K562 (cell line): ENCODE results near the gene WWOX. TPM values are rescaled to one million over a fixed set of nuclear protein-coding genes. Genes with fewer than 3 reads are reported as not detected.

Experiments used
- ATAC-seq: fragments of 200-7000 bp; cut with Tn5 transposase; 3 replicates; pipeline ENCODE4 v1.9.1; 2020; ENCODE audit warnings: moderate library complexity
- BruUV-seq: library from RNA; stranded (reverse); fragments of 400-500 nt; replicated peaks from 2 replicates; lab custom pipeline; 2021; lab: Mats Ljungman, UMichigan
- CTCF ChIA-PET: fragments of 300-600 bp; formaldehyde crosslinking; extraction: SDS; loops from one replicate; lab custom pipeline; 2021; ENCODE audit warnings: low intra/inter-chr PET ratio; lab: Yijun Ruan, JAX
- POLR2A ChIA-PET: fragments of 300-600, 350-650 bp; sonication (Branson Sonifier 250); formaldehyde crosslinking; extraction: SDS; loops from one replicate; lab custom pipeline; 2021; ENCODE audit warnings: antibody characterized with exemption, inconsistent platforms; lab: Yijun Ruan, JAX
- DNase-seq, 4 experiments: peaks; one replicate each; pipeline versions ENCODE4 v3.0.0 to v3.0.0-alpha.2; 2011 to 2018; ENCODE audit warnings: low spot score in 3 of 4, mixed read lengths in 3 of 4; ENCODE audit errors: extremely low read depth in 1 of 4
- FAIRE-seq: peaks from 2 replicates; lab custom pipeline; 2011; peaks lifted over from hg19 to GRCh38; lab: Jason Lieb, UNC
- H2AFZ ChIP-seq: 2 replicates; pipeline ENCODE4 v1.6.0; 2011; ENCODE audit warnings: low read depth, low read length, control low read depth, inconsistent platforms
- H3K27ac ChIP-seq: fragments of 200-600 bp; 3 replicates; pipeline ENCODE4 v1.8.0; 2011; ENCODE audit warnings: low read depth, mild to moderate bottlenecking, control low read depth, inconsistent platforms, low read length, moderate library complexity, mixed read lengths; ENCODE audit errors: extremely low read depth
- H3K27me3 ChIP-seq, 2 experiments: fragments of 300-600 bp in 1 of 2; 2 replicates in 1 of 2; 3 replicates in 1 of 2; pipeline versions ENCODE4 v1.6.0 to v1.8.0; 2011; ENCODE audit warnings: inconsistent platforms in 2 of 2, low read length in 2 of 2, mild to moderate bottlenecking in 1 of 2, mixed read lengths in 1 of 2, moderate library complexity in 1 of 2; ENCODE audit not compliant: control insufficient read depth in 2 of 2, insufficient read depth in 2 of 2
- H3K36me3 ChIP-seq: fragments of 300-600 bp; 3 replicates; pipeline ENCODE4 v1.8.0; 2011; ENCODE audit warnings: mild to moderate bottlenecking, low read length, inconsistent platforms; ENCODE audit not compliant: control insufficient read depth, insufficient read depth
- H3K4me1 ChIP-seq, 2 experiments: fragments of 200-600 bp in 1 of 2; replicated peaks in 1 of 2; 2 replicates in 1 of 2; 3 replicates in 1 of 2; pipeline versions ENCODE4 v1.5.1 to v1.8.0; 2011; ENCODE audit warnings: inconsistent platforms in 2 of 2, low read length in 2 of 2, mild to moderate bottlenecking in 1 of 2, mixed read lengths in 1 of 2, moderate library complexity in 1 of 2; ENCODE audit not compliant: control insufficient read depth in 2 of 2, insufficient read depth in 2 of 2
- H3K4me2 ChIP-seq: 2 replicates; pipeline ENCODE4 v1.6.1; 2011; ENCODE audit warnings: low read length, control low read depth, inconsistent platforms, mixed read lengths; ENCODE audit not compliant: insufficient read depth
- H3K4me3 ChIP-seq: fragments of 200-600 bp; sonication (generic), shearing (Covaris generic); 2 replicates; pipeline ENCODE4 v1.5.1; 2016; ENCODE audit warnings: control low read depth, inconsistent platforms
- H3K79me2 ChIP-seq: fragments of 200-600 bp; 3 replicates; pipeline ENCODE4 v1.8.0; 2011; ENCODE audit warnings: low read length, inconsistent platforms; ENCODE audit not compliant: control insufficient read depth, insufficient read depth
- H3K9ac ChIP-seq, 2 experiments: 2 replicates each; pipeline versions ENCODE4 v1.6.0 to v1.6.1; 2011; ENCODE audit warnings: low read depth in 2 of 2, low read length in 2 of 2, control low read depth in 1 of 2, inconsistent platforms in 1 of 2, mild to moderate bottlenecking in 1 of 2, mixed read lengths in 1 of 2; ENCODE audit not compliant: insufficient read depth in 1 of 2
- H3K9me1 ChIP-seq: one replicate; pipeline ENCODE4 v1.6.0; 2011; ENCODE audit warnings: inconsistent platforms, mild to moderate bottlenecking, low read length, moderate library complexity; ENCODE audit not compliant: control insufficient read depth, insufficient read depth
- H3K9me3 ChIP-seq: replicated peaks from 2 replicates; pipeline ENCODE4 v1.5.1; 2011; ENCODE audit warnings: low read depth, low read length, inconsistent platforms; ENCODE audit not compliant: control insufficient read depth, insufficient read depth
- H4K20me1 ChIP-seq: replicated peaks from 2 replicates; pipeline ENCODE4 v1.6.1; 2011; ENCODE audit warnings: low read length, inconsistent platforms, mixed read lengths; ENCODE audit not compliant: control insufficient read depth, insufficient read depth
- CAMTA2 ChIP-seq: fragments of 250-450 bp; sonication (Bioruptor Pico); conservative IDR thresholded peaks from 2 replicates; pipeline ENCODE4 v1.5.1; 2022
- EGR1 ChIP-seq: fragments of 450-650 bp; conservative IDR thresholded peaks from 2 replicates; pipeline ENCODE4 v1.6.1; 2017; ENCODE audit warnings: mild to moderate bottlenecking
- HMBOX1 ChIP-seq: sonication (generic); IDR thresholded peaks from 2 replicates; pipeline ENCODE4 v1.6.1; 2016
- ILK ChIP-seq: fragments of 450-650 bp; IDR thresholded peaks from 2 replicates; pipeline ENCODE4 v1.6.1; 2016; ENCODE audit warnings: missing genetic modification characterization, low read depth, mild to moderate bottlenecking, missing compliant biosample characterization, moderate library complexity, borderline replicate concordance
- MEF2A ChIP-seq: IDR thresholded peaks from 2 replicates; pipeline ENCODE4 v1.6.1; 2011; ENCODE audit warnings: low read depth, mild to moderate bottlenecking, low read length, moderate library complexity; ENCODE audit not compliant: control insufficient read depth
- MTA1 ChIP-seq: fragments of 450-650 bp; IDR thresholded peaks from 2 replicates; pipeline ENCODE4 v1.6.1; 2017; ENCODE audit warnings: borderline replicate concordance
- NEUROD1 ChIP-seq: fragments of 150-350 bp; IDR thresholded peaks from 2 replicates; pipeline ENCODE4 v1.6.1; 2014; ENCODE audit warnings: borderline replicate concordance, low read length, low read depth; ENCODE audit not compliant: partially characterized antibody
- SUPT5H ChIP-seq: fragments of 450-650 bp; IDR thresholded peaks from 2 replicates; pipeline ENCODE4 v1.6.1; 2016
- WGBS: fragments of 100-300 bp; shearing (Covaris generic); methylation state at CpG from one replicate; pipeline ENCODE4 v1.1.6; 2016; ENCODE audit warnings: low coverage, mixed read lengths; ENCODE audit not compliant: insufficient coverage; ENCODE audit errors: missing lambda C conversion rate; 5-methylcytosine and 5-hydroxymethylcytosine counted together
- in situ Hi-C: fragments of 300-500 bp; cut with MboI; formaldehyde crosslinking; loops from 4 replicates; pipeline ENCODE4 v1.15.0; 2018; ENCODE audit warnings: inconsistent platforms, mixed read lengths
- intact Hi-C: fragments of 100-400 bp; cut with micrococcal nuclease; formaldehyde crosslinking; loops from 2 replicates; pipeline ENCODE4 v1.14.2; 2022
- polyA plus RNA-seq, 8 experiments: library from polyadenylated mRNA; depleted of rRNA in 4 of 8; stranded (reverse) in 5 of 8; unstranded in 3 of 8; fragments of >200 nt; fragmentation: Nextera tagmentation in 2 of 8; fragmentation: Illumina TruSeq in 1 of 8; extraction: Ambion mirVana in 2 of 8; extraction: Trizol in 1 of 8; gene quantifications; 2 replicates each; pipeline versions ENCODE4 v1.2.1 to v1.2.3, GENCODE V29; 2011 to 2014; ENCODE audit warnings: inconsistent platforms in 1 of 8, missing spikeins in 1 of 8
- total RNA-seq, 7 experiments: library from RNA; depleted of rRNA in 6 of 7; stranded (reverse); fragments of >200 nt in 6 of 7; fragmentation: Illumina TruSeq in 2 of 7; extraction: Trizol in 2 of 7; gene quantifications; 2 replicates each; pipeline versions ENCODE4 v1.2.1 to v1.2.3, GENCODE V29; 2011 to 2021; ENCODE audit warnings: low replicate concordance in 1 of 7

WWOX gene
- total and polyA plus RNA-seq, 9 of the 15 experiments (the other 6 are each of a cell fraction or from before 2014, with no cell fraction given), result 1.6 to 22.7 (median 8.1) TPM

GRCh38 chr16:79041206-79041605 lies 941.8 kb downstream of the WWOX start:
- CTCF ChIA-PET, result no interaction called here

GRCh38 chr16:79042141-79042540 lies 942.7 kb downstream of the WWOX start:
- intact Hi-C loops, result no loop called here
- Histone ChIP-seq H3K4me3 (no peak overlapping the region), H3K27ac (no peak overlapping the region), H3K27me3 (peaks cover 3 to 8% of the 10 kb centered on the region in 2 experiments; a peak in 2 of 5 replicates), H4K20me1 (no peaks in the 10 kb centered on the region), H3K4me2 (no peak overlapping the region), H3K79me2 (no peaks in the 10 kb centered on the region), H3K9me3 (no peaks in the 10 kb centered on the region), H3K9ac (no peak overlapping the region), H3K36me3 (no peaks in the 10 kb centered on the region), H3K4me1 (no peaks in the 10 kb centered on the region), H2AFZ (no peak overlapping the region), H3K9me1 (no peaks in the 10 kb centered on the region)
- 0% methylated on average over 2 of the region's 2 CpGs for WGBS
- ChIA-PET POLR2A (interaction anchor here (0.6 kb wide), 1 partner anchor 50 kb away, joined by 3 read pairs; no protein-coding TSS in a partner anchor), CTCF (no interaction called here)
- FAIRE-seq (no peak), DNase-seq (no peak), ATAC-seq (no peak)
- no TSS peak for BruUV-seq
- in situ Hi-C loops, result no loop called here
- TF ChIP-seq EGR1, result no peak
- TF ChIP-seq MTA1, result no peak
- no peak for TF ChIP-seq SUPT5H
- no peak for TF ChIP-seq NEUROD1
- TF ChIP-seq ILK (tag), result no peak
- no peak for TF ChIP-seq CAMTA2 (CRISPR knock-in tag)
- TF ChIP-seq MEF2A, result no peak

More at GRCh38 chr16:79041206-79041605, 941.8 kb downstream of the WWOX start:
- no peak for ATAC-seq
- no peak overlapping the region for H3K4me2 ChIP-seq
- H4K20me1 ChIP-seq, result no peaks in the 10 kb centered on the region
- no peaks in the 10 kb centered on the region for H3K9me1 ChIP-seq
- H3K9me3 ChIP-seq, result no peaks in the 10 kb centered on the region
- no peak overlapping the region for H3K27ac ChIP-seq
- FAIRE-seq, result no peak
- intact Hi-C loops, result no loop called here
- under 1% methylated on average over 8 of the region's 8 CpGs for WGBS
- in situ Hi-C loops, result no loop called here
- H3K4me3 ChIP-seq, result no peak overlapping the region
- no peak for TF ChIP-seq HMBOX1
- H3K9ac ChIP-seq, result no peak overlapping the region
- POLR2A ChIA-PET, result interaction anchor here (0.6 kb wide), 1 partner anchor 34 kb away, joined by 3 read pairs; no protein-coding TSS in a partner anchor
- no peaks in the 10 kb centered on the region for H3K79me2 ChIP-seq
- no peaks in the 10 kb centered on the region for H3K4me1 ChIP-seq
- H2AFZ ChIP-seq, result no peak overlapping the region
- BruUV-seq, result no TSS peak
- H3K36me3 ChIP-seq, result no peaks in the 10 kb centered on the region
- no peak for DNase-seq
- H3K27me3 ChIP-seq, result peaks cover 3 to 8% of the 10 kb centered on the region in 2 experiments; a peak in 2 of 5 replicates
